A549 (cell line): ENCODE measurements around the gene SPRYD7. TPM values are rescaled to one million over a fixed set of nuclear protein-coding genes. Genes with fewer than 3 reads are reported as not detected.

Source experiments
- ATAC-seq, 2 experiments: fragments of 200-7000 bp in 1 of 2; fragments of >200 bp in 1 of 2; cut with Nextera tagmentation in 1 of 2; cut with Tn5 transposase in 1 of 2; 3 replicates each; pipeline versions ENCODE4 v1.8.0 to v1.9.1; 2018 to 2020; ENCODE audit warnings: mild to moderate bottlenecking in 1 of 2, moderate library complexity in 1 of 2
- CTCF ChIA-PET: fragments of 300-600 bp; sonication (Branson Sonifier 250); formaldehyde crosslinking; extraction: SDS; loops from one replicate; lab custom pipeline; 2021; ENCODE audit warnings: antibody characterized with exemption, inconsistent platforms; lab: Yijun Ruan, JAX
- POLR2A ChIA-PET: fragments of 350-600 bp; formaldehyde crosslinking; extraction: SDS; loops from one replicate; lab custom pipeline; 2021; ENCODE audit warnings: antibody characterized with exemption, inconsistent platforms; lab: Yijun Ruan, JAX
- DNase-seq, 2 experiments: peaks; one replicate each; pipeline versions ENCODE4 v3.0.0 to v3.0.0-alpha.2; 2011 to 2016; ENCODE audit warnings: low read depth in 1 of 2, low spot score in 1 of 2
- FAIRE-seq: peaks from 2 replicates; lab custom pipeline; 2011; peaks lifted over from hg19 to GRCh38; lab: Jason Lieb, UNC
- H3K27ac ChIP-seq, 2 experiments: fragments of >200 bp; sonication (Bioruptor Twin); formaldehyde crosslinking; 3 replicates each; pipeline ENCODE4 v1.5.1; 2016 to 2017
- H3K4me1 ChIP-seq: fragments of >200 bp; sonication (Bioruptor Twin); formaldehyde crosslinking; 3 replicates; pipeline ENCODE4 v1.6.1; 2016
- H3K4me2 ChIP-seq: fragments of >200 bp; sonication (Bioruptor Twin); formaldehyde crosslinking; 3 replicates; pipeline ENCODE4 v1.6.1; 2016
- H3K4me3 ChIP-seq: fragments of >200 bp; sonication (Bioruptor Twin); formaldehyde crosslinking; 3 replicates; pipeline ENCODE4 v1.5.1; 2016
- H3K9me3 ChIP-seq: fragments of >200 bp; sonication (Bioruptor Twin); formaldehyde crosslinking; 3 replicates; pipeline ENCODE4 v1.6.1; 2016
- CBX2 ChIP-seq: fragments of 200-600 bp; sonication (generic); IDR thresholded peaks from 2 replicates; pipeline ENCODE4 v1.6.1; 2016; ENCODE audit warnings: low read depth, mild to moderate bottlenecking, borderline replicate concordance
- CBX8 ChIP-seq: fragments of 200-600 bp; sonication (generic); IDR thresholded peaks from 2 replicates; pipeline ENCODE4 v1.6.1; 2016
- CEBPB ChIP-seq, 2 experiments: fragments of >200 bp in 1 of 2; sonication (Bioruptor Twin) in 1 of 2; formaldehyde crosslinking in 1 of 2; IDR thresholded peaks; 2 replicates each; pipeline ENCODE4 v1.6.1; 2012 to 2016
- CHD4 ChIP-seq: fragments of 200-600 bp; sonication (generic); IDR thresholded peaks from 2 replicates; pipeline ENCODE4 v1.6.1; 2016; ENCODE audit warnings: antibody characterized with exemption, mild to moderate bottlenecking, borderline replicate concordance
- EHF ChIP-seq: fragments of 250-450 bp; sonication (Bioruptor Pico); IDR thresholded peaks from 2 replicates; pipeline ENCODE4 v1.5.0; 2020; ENCODE audit warnings: mild to moderate bottlenecking
- EHMT2 ChIP-seq: fragments of 200-600 bp; sonication (generic); IDR thresholded peaks from 2 replicates; pipeline ENCODE4 v1.6.1; 2016; ENCODE audit warnings: antibody characterized with exemption, low read depth, mild to moderate bottlenecking, moderate library complexity
- EP300 ChIP-seq, 2 experiments: fragments of >200 bp; sonication (Bioruptor Twin); formaldehyde crosslinking; IDR thresholded peaks; 2 replicates in 1 of 2; 3 replicates in 1 of 2; pipeline ENCODE4 v1.6.1; 2016 to 2017
- FOSL2 ChIP-seq, 2 experiments: fragments of 450-650 bp in 1 of 2; fragments of >200 bp in 1 of 2; sonication (Bioruptor Twin) in 1 of 2; formaldehyde crosslinking; IDR thresholded peaks; 2 replicates each; pipeline versions ENCODE4 v1.5.0 to v1.6.1; 2016 to 2020; ENCODE audit warnings: mild to moderate bottlenecking in 1 of 2, moderate library complexity in 1 of 2
- GATA3 ChIP-seq: IDR thresholded peaks from 2 replicates; pipeline ENCODE4 v1.6.1; 2012; ENCODE audit warnings: borderline replicate concordance
- HDAC2 ChIP-seq: fragments of 200-600 bp; sonication (generic); IDR thresholded peaks from 2 replicates; pipeline ENCODE4 v1.6.1; 2016
- HMGXB4 ChIP-seq: fragments of 250-450 bp; sonication (Bioruptor Pico); IDR thresholded peaks from 2 replicates; pipeline ENCODE4 v1.5.0; 2021; ENCODE audit warnings: mild to moderate bottlenecking, moderate library complexity, borderline replicate concordance
- HOXB13 ChIP-seq: fragments of 250-450 bp; sonication (Bioruptor Pico); IDR thresholded peaks from 2 replicates; pipeline ENCODE4 v1.5.0; 2020; ENCODE audit warnings: low read depth, mild to moderate bottlenecking, moderate library complexity
- HOXB5 ChIP-seq: fragments of 250-450 bp; sonication (Bioruptor Pico); IDR thresholded peaks from 2 replicates; pipeline ENCODE4 v1.5.0; 2020; ENCODE audit warnings: mild to moderate bottlenecking, moderate library complexity
- KDM1A ChIP-seq: fragments of 200-600 bp; sonication (generic); IDR thresholded peaks from 2 replicates; pipeline ENCODE4 v1.6.1; 2016; ENCODE audit warnings: low read depth, mild to moderate bottlenecking
- KDM5A ChIP-seq: fragments of 200-600 bp; sonication (generic); IDR thresholded peaks from 2 replicates; pipeline ENCODE4 v1.6.1; 2016; ENCODE audit warnings: antibody characterized with exemption, mild to moderate bottlenecking
- NFE2L2 ChIP-seq: fragments of 150-350 bp; conservative IDR thresholded peaks from 2 replicates; pipeline ENCODE4 v1.6.1; 2014; ENCODE audit warnings: low read length
- PBX3 ChIP-seq: IDR thresholded peaks from 2 replicates; pipeline ENCODE4 v1.6.1; 2012
- RAD21 ChIP-seq, 2 experiments: fragments of >200 bp in 1 of 2; sonication (Bioruptor Twin) in 1 of 2; formaldehyde crosslinking in 1 of 2; IDR thresholded peaks in 1 of 2; conservative IDR thresholded peaks in 1 of 2; 2 replicates in 1 of 2; 3 replicates in 1 of 2; pipeline ENCODE4 v1.6.1; 2012 to 2018; ENCODE audit warnings: inconsistent platforms in 1 of 2
- RCOR1 ChIP-seq: fragments of 150-350 bp; IDR thresholded peaks from 2 replicates; pipeline ENCODE4 v1.6.1; 2014; ENCODE audit warnings: antibody characterized with exemption, low read length, low read depth
- RNF2 ChIP-seq: fragments of 200-600 bp; sonication (generic); IDR thresholded peaks from 2 replicates; pipeline ENCODE4 v1.6.1; 2016; ENCODE audit warnings: low read depth, mild to moderate bottlenecking, antibody characterized with exemption, moderate library complexity, borderline replicate concordance
- SMC3 ChIP-seq: fragments of >200 bp; sonication (Bioruptor Twin); formaldehyde crosslinking; IDR thresholded peaks from 3 replicates; pipeline ENCODE4 v1.6.1; 2018; ENCODE audit warnings: inconsistent platforms
- SREBF2 ChIP-seq: fragments of 450-650 bp; IDR thresholded peaks from 2 replicates; pipeline ENCODE4 v1.6.1; 2014; ENCODE audit warnings: mild to moderate bottlenecking, moderate library complexity
- TFCP2L1 ChIP-seq: fragments of 250-450 bp; sonication (Bioruptor Pico); IDR thresholded peaks from 2 replicates; pipeline ENCODE4 v1.5.0; 2021; ENCODE audit warnings: mild to moderate bottlenecking
- TP53 ChIP-seq: fragments of 250-450 bp; sonication (Bioruptor Pico); IDR thresholded peaks from 2 replicates; pipeline ENCODE4 v1.5.0; 2021; ENCODE audit warnings: mild to moderate bottlenecking, moderate library complexity
- WGBS: methylation state at CpG from one replicate; pipeline ENCODE4 v1.1.6; 2017; ENCODE audit errors: missing lambda C conversion rate; 5-methylcytosine and 5-hydroxymethylcytosine counted together
- polyA plus RNA-seq, 4 experiments: library from polyadenylated mRNA; depleted of rRNA in 3 of 4; stranded (reverse); fragments of >200 nt; fragmentation: RNase III in 1 of 4; extraction: RNeasy Plus Mini Kit Qiagen cat#74134 plus additional on column Dnase treatment in 1 of 4; gene quantifications; 2 replicates in 3 of 4; 3 replicates in 1 of 4; pipeline ENCODE4 v1.2.3, GENCODE V29; 2011 to 2017
- TF ChIP-seq, protein P1 (sequence below): fragments of 450-650 bp; IDR thresholded peaks from 2 replicates; pipeline ENCODE4 v1.6.1; 2014; ENCODE audit warnings: antibody characterized with exemption

Gene SPRYD7
- polyA plus RNA-seq, 2 of the 4 experiments (the other 2 are of a cell fraction) = 11.6 to 13.6 TPM

GRCh38 chr13:49890376-49890775 lies 45.8 kb downstream of the SPRYD7 start (continued):
- TF ChIP-seq CBX2 = no peak
- no peak for TF ChIP-seq PBX3
- no peak for TF ChIP-seq SREBF2
- no peak for TF ChIP-seq EHMT2
- no peak for TF ChIP-seq HOXB5
- no peak for TF ChIP-seq FOSL2 (IDR thresholded peaks at IDR 0.05)
- no peak for TF ChIP-seq FOSL2 (CRISPR knock-in tag; IDR thresholded peaks at IDR 0.05)
- TF ChIP-seq CBX8 = no peak
- TF ChIP-seq RNF2 = no peak
- TF ChIP-seq HMGXB4 (CRISPR knock-in tag) = no peak
- TF ChIP-seq RCOR1 = no peak
- TF ChIP-seq, protein P1, sequence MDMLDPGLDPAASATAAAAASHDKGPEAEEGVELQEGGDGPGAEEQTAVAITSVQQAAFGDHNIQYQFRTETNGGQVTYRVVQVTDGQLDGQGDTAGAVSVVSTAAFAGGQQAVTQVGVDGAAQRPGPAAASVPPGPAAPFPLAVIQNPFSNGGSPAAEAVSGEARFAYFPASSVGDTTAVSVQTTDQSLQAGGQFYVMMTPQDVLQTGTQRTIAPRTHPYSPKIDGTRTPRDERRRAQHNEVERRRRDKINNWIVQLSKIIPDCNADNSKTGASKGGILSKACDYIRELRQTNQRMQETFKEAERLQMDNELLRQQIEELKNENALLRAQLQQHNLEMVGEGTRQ = no peak

DNA sequence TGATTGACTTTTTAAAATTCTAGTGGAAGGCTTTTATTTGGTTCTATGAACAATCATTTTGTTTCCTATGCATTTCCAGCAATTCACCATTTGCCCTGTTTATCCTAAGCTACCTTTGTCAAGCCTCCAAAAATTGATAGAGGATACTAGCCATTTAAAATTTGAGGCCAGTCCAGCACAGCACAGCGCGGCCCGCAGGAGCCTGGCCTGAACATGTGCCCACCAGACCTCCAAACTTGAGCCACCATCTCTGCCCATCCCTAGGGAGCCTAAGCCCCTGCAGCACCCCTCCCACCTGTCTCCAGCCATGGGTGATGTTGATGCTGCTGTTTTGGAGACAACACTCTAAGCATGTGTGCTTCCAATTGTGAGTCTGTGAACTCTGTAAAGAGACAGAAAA lies 57.5 kb downstream of the SPRYD7 start:
- no peak for TF ChIP-seq CBX2
- no peak for TF ChIP-seq CEBPB (IDR thresholded peaks at IDR 0.05)
- TF ChIP-seq SMC3 = no peak
- no peak for TF ChIP-seq GATA3
- no peak for TF ChIP-seq HDAC2
- no peak for TF ChIP-seq HOXB13 (CRISPR knock-in tag)
- no peak for TF ChIP-seq EHF
- TF ChIP-seq, protein P1 = no peak
- TF ChIP-seq TP53 (CRISPR knock-in tag) = no peak
- TF ChIP-seq RAD21 (conservative IDR thresholded peaks at IDR 0.05 in 1 of 2, IDR thresholded peaks at IDR 0.05 in 1 of 2) = no peak
- TF ChIP-seq KDM5A = no peak
- no peak for TF ChIP-seq CHD4
- no peak for TF ChIP-seq NFE2L2
- no peak for TF ChIP-seq TFCP2L1 (CRISPR knock-in tag)
- TF ChIP-seq KDM1A = no peak
- TF ChIP-seq EHMT2 = no peak
- TF ChIP-seq EP300 (IDR thresholded peaks at IDR 0.05) = no peak
- POLR2A ChIA-PET = no interaction called here
- no peak overlapping the region for H3K27ac ChIP-seq
- no peak overlapping the region for H3K4me2 ChIP-seq
- no peaks in the 10 kb centered on the region for H3K4me1 ChIP-seq
- peaks cover 27% of the 10 kb centered on the region; the same call in 2 of the 3 replicates for H3K9me3 ChIP-seq
- no peak for FAIRE-seq
- 93% methylated on average over 3 of the region's 3 CpGs for WGBS
- H3K4me3 ChIP-seq = no peak overlapping the region
- no peak for ATAC-seq
- no peak for DNase-seq
- CTCF ChIA-PET = no interaction called here
